Measurements from ENCODE around the gene MSN. TPM values are rescaled to one million over a fixed set of nuclear protein-coding genes. Genes with fewer than 3 reads are reported as not detected.
A peak's percentile ranks its signal among the peaks of the same experiment; 100 is the strongest.
"Not testable (repeated sequence)": the region's sequence is repeated elsewhere in the genome, so short reads cannot be mapped to it uniquely, and the experiment has no call there.

MSN gene
- polyA plus RNA-seq, 6 donors from 2014 or later, result 494 to 728 (median 559) TPM

DNA sequence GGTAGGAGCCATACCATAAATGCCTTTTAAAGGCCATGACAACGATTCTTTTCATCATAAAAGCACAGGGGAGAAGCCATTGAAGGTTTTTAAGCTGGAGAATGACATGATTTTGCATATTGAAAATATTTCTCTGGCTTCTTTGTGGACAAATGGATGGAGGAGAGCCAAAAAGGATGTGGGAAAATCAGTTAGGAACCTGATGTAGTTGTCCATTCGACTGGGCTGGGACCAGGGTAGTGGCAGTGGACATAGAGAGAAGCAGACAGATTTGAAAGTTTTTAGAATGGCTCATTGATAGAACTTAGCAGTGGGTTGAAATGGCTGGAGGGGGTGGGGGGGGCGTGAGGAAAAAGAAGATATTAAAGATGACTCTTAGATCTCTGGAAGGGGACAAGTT, 19.7 kb upstream of the MSN start:
- no peak overlapping the region for H3K27ac Mint-ChIP-seq
- H3K9me3 Mint-ChIP-seq, result peaks cover 0 to 1% (median 0%) of the 10 kb centered on the region in 7 donors
- no peak for DNase-seq

GRCh38 chrX:65652098-65652497, 15.4 kb upstream of the MSN start:
- Mint-ChIP-seq H3K4me1 (peaks cover 14 to 16% (median 14%) of the 10 kb centered on the region in 3 donors), H3K27ac (no peak overlapping the region), H3K27me3 (no peaks in the 10 kb centered on the region)

More for the DNA sequence above, 19.7 kb upstream of the MSN start:
- no peaks in the 10 kb centered on the region for H3K27me3 Mint-ChIP-seq
- H3K4me1 Mint-ChIP-seq, result peaks cover 0 to 18% (median 11%) of the 10 kb centered on the region in 3 donors
- H3K4me3 Mint-ChIP-seq, result no peak overlapping the region
- H3K36me3 Mint-ChIP-seq, result no peaks in the 10 kb centered on the region
- no peak for ATAC-seq (ENCODE audit: low read depth in 2 of 2)

GRCh38 chrX:65657009-65657441, 10.4 kb upstream of the MSN start:
- Mint-ChIP-seq H3K4me1 (peaks cover 12 to 21% (median 14%) of the 10 kb centered on the region in 3 donors), H3K4me3 (peak overlapping the region in 4 of 8 donors; percentile 11 to 87 (median 56)), H3K27ac (peak overlapping the region in 5 of 6 donors; percentile 59 to 96 (median 85))
- H3K27me3 Mint-ChIP-seq; H3K9me3 Mint-ChIP-seq; DNase-seq; ATAC-seq (ENCODE audit: low read depth in 2 of 2); H3K36me3 Mint-ChIP-seq: not testable (repeated sequence)

More at GRCh38 chrX:65652098-65652497, 15.4 kb upstream of the MSN start:
- ATAC-seq (ENCODE audit: low read depth in 2 of 2) (no peak), DNase-seq (no peak)
- Mint-ChIP-seq H3K4me3 (no peak overlapping the region), H3K36me3 (no peaks in the 10 kb centered on the region), H3K9me3 (peaks cover 0 to 2% (median 0%) of the 10 kb centered on the region in 7 donors)

GRCh38 chrX:65657659-65658058, 9.8 kb upstream of the MSN start:
- no peaks in the 10 kb centered on the region for H3K27me3 Mint-ChIP-seq
- H3K4me1 Mint-ChIP-seq, result peaks cover 12 to 21% (median 14%) of the 10 kb centered on the region in 3 donors
- peak overlapping the region in 1 of 6 donors; percentile 20 for H3K27ac Mint-ChIP-seq
- H3K4me3 Mint-ChIP-seq, result no peak overlapping the region
- H3K9me3 Mint-ChIP-seq, result peaks cover 0 to 8% (median 1%) of the 10 kb centered on the region in 7 donors
- H3K36me3 Mint-ChIP-seq, result peaks cover 0 to 8% of the 10 kb centered on the region in 2 donors
- no peak for DNase-seq
- ATAC-seq (ENCODE audit: low read depth in 2 of 2), result no peak

DNA sequence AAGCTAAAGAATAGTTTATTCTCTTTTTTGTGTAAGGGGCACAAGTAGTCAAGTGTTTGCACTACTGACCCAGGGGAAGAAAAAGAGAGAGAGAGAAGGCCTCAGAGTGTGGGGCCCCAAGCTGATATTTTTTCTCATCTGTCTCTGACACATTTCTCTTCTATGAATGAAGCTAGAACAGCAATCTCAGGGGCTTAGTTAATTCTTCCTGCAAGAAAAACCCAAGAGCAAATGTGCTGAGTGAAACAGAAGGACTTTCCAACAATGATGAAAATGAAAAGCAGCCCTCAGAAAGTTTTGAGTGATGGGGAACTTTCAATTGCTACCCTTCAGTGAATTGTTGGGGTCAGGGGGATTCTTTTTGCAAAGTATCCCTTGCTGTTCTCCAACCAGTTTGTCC, 9.2 kb upstream of the MSN start:
- Mint-ChIP-seq H3K27ac (no peak overlapping the region), H3K4me3 (no peak overlapping the region), H3K36me3 (peaks cover 0 to 8% of the 10 kb centered on the region in 2 donors), H3K27me3 (no peaks in the 10 kb centered on the region), H3K4me1 (peaks cover 12 to 21% (median 14%) of the 10 kb centered on the region in 3 donors), H3K9me3 (peaks cover 0 to 8% (median 2%) of the 10 kb centered on the region in 7 donors)
- ATAC-seq (ENCODE audit: low read depth in 2 of 2) (no peak), DNase-seq (no peak)

- peaks cover 36 to 50% (median 37%) of the 10 kb centered on the region in 3 donors for H3K4me1 Mint-ChIP-seq
- ATAC-seq (ENCODE audit: low read depth in 2 of 2) (peak in 1 of 2 donors; percentile 18), DNase-seq (no peak)
- H3K36me3 Mint-ChIP-seq, result peaks cover 5 to 19% of the 10 kb centered on the region in 2 donors
- no peaks in the 10 kb centered on the region for H3K27me3 Mint-ChIP-seq
- peak overlapping the region in 5 of 6 donors; percentile 44 to 94 (median 89) for H3K27ac Mint-ChIP-seq
- peak overlapping the region; percentile 83 to 95 (median 90) for H3K4me3 Mint-ChIP-seq
- peaks cover 0 to 8% (median 2%) of the 10 kb centered on the region in 7 donors for H3K9me3 Mint-ChIP-seq
Measured at GRCh38 chrX:65667157-65667502, 324 bp upstream of the MSN start.

DNA sequence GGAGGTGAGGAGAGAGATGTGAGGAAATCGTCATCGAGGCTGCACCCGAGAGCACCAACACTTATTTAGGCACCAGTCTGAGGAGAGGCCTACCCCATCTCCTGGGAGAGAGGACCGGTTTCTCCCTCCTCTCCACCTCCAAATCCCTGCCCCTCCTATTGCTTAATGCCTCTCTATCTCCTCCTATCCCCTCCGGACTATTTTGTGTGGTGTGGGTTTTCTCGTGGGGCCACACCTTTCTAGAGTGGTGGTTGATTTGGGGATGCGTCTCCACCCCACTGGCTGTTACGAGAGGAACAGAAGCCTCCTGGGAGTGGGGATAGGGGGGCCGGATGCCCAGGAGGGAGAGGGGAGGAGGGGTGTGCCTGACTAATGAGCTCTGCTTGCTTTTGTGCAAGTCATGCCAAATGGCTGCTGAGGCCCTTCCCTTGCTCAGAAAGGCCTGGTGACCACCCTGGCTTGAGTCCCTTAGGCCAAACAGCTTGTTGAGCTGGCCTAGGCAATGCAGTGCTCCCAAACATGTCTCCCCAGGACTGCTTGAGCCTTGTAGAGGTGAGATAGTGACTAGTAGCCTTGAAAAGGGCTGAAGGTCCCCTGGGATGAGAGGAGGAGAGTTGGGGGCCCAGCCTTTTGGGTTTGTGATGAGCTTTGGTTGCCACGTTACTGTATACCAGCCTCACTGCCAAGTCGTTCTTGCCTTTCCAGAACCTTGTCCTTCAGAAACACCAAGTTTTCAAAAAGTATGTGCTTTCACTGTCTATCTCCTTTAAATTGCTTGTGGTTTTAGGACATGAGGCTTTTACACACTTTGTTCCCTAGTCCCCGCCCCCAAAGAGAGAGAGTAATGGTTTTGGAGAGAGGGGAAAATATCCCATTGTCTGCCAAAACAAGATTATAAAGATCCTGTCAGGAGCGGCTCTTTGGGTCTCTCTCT, 1.2 kb downstream of the MSN start:
- Mint-ChIP-seq H3K27me3 (no peaks in the 10 kb centered on the region), H3K4me3 (peak overlapping the region; percentile 93 to 96 (median 94)), H3K27ac (peak overlapping the region; percentile 61 to 94 (median 84)), H3K36me3 (peaks cover 0 to 24% of the 10 kb centered on the region in 2 donors), H3K4me1 (peaks cover 47 to 65% (median 48%) of the 10 kb centered on the region in 3 donors), H3K9me3 (peaks cover 0 to 5% (median 0%) of the 10 kb centered on the region in 7 donors)
- DNase-seq, result peak; percentile 40
- ATAC-seq (ENCODE audit: low read depth in 2 of 2), result peak; percentile 25 to 41

- Mint-ChIP-seq H3K4me1 (peaks cover 68 to 81% (median 72%) of the 10 kb centered on the region in 3 donors), H3K9me3 (peaks cover 0 to 2% (median 0%) of the 10 kb centered on the region in 7 donors), H3K27ac (peak overlapping the region; percentile 66 to 93 (median 87)), H3K27me3 (no peaks in the 10 kb centered on the region), H3K36me3 (peaks cover 0 to 32% of the 10 kb centered on the region in 2 donors), H3K4me3 (peak overlapping the region; percentile 70 to 94 (median 80))
- no peak for DNase-seq
- ATAC-seq (ENCODE audit: low read depth in 2 of 2), result no peak
Measured at GRCh38 chrX:65671286-65671685, 3.8 kb downstream of the MSN start.

DNA sequence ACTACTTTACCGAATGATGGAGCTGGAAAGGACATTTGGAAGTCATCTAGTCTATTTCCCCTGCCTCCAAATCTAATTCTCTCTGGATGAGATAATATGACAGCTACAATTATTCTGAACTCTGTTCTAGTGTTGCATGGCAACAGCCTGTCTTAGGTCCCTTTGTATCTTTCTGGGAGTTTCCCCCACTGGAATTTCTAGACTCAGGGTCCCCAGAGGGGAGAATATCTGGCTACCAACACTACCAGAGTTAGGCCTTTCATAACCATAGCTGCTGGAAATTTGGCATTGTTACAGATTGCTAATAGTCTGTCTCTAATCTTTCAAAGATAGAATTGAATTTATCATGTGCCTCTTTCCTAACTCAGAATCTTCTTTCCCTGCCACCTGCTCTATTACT, 4.5 kb downstream of the MSN start:
- ATAC-seq (ENCODE audit: low read depth in 2 of 2) (no peak), DNase-seq (no peak)
- Mint-ChIP-seq H3K4me1 (peaks cover 65 to 83% (median 70%) of the 10 kb centered on the region in 3 donors), H3K27me3 (no peaks in the 10 kb centered on the region), H3K4me3 (peak overlapping the region; percentile 61 to 94 (median 73)), H3K9me3 (peaks cover 0 to 2% (median 0%) of the 10 kb centered on the region in 7 donors), H3K27ac (peak overlapping the region in 3 of 6 donors; percentile 66 to 92 (median 80)), H3K36me3 (peaks cover 0 to 32% of the 10 kb centered on the region in 2 donors)

DNA sequence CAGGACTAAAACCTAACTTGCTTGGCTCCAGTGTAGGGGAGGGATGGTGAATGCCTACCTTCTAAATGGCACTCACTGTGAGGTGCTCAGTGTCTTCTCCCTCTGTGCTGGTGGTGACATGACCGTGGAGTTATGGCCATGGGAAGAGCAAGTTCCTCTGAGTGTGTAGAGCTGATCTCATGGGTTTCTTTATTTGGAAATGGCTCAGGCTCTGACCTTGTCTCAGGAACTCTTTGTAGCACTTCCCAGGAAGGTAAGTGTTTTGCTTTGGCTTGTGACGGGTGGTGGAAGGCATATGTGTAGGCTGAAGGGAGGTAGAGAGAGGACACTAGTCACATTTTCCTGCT, 6.4 kb downstream of the MSN start:
- Mint-ChIP-seq H3K4me3 (peak overlapping the region; percentile 55 to 94 (median 75)), H3K4me1 (peaks cover 67 to 92% (median 76%) of the 10 kb centered on the region in 3 donors), H3K27ac (peak overlapping the region in 4 of 6 donors; percentile 13 to 82 (median 80)), H3K27me3 (no peaks in the 10 kb centered on the region), H3K9me3 (no peaks in the 10 kb centered on the region), H3K36me3 (peaks cover 6 to 26% of the 10 kb centered on the region in 2 donors)
- DNase-seq (no peak), ATAC-seq (ENCODE audit: low read depth in 2 of 2) (no peak)

DNA sequence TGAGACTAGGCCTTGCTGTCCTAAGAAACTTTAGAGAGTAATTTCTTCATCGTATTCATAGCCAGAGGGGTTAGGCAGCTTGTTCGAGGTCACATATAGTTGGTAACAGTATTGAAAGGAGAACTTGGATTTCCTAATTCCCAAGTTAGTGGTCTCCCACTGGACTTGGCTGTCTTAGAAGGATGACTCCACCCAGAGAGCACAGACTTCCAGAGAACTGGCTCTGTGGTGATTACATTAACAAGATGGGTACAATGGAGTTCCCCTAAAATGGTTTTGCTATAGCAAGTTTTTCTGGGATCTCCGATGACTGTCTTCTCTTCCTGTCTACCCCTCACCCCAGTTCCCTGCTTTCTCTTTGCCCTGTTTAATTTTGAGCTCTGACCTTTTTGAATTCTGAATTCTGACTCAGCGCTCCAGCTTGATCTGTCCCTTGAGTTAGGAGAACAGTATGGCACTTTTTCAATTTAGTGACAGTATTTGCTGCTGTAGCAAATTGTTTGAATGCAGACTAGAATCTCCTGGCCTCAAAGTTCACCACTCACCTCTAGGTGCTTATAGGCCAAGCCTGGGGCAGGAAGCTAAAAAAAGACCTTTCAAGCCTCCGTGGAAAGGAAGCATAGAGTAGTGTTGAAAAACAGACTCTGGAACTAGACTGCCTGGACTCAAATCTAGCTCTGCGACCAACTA, 6.9 kb downstream of the MSN start:
- ATAC-seq (ENCODE audit: low read depth in 2 of 2) (peak in 1 of 2 donors; percentile 16), DNase-seq (no peak)
- peaks cover 67 to 92% (median 76%) of the 10 kb centered on the region in 3 donors for H3K4me1 Mint-ChIP-seq
- H3K27ac Mint-ChIP-seq, result peak overlapping the region in 5 of 6 donors; percentile 13 to 82 (median 78)
- H3K9me3 Mint-ChIP-seq, result no peaks in the 10 kb centered on the region
- peak overlapping the region; percentile 74 to 94 (median 76) for H3K4me3 Mint-ChIP-seq
- no peaks in the 10 kb centered on the region for H3K27me3 Mint-ChIP-seq
- H3K36me3 Mint-ChIP-seq, result peaks cover 6 to 22% of the 10 kb centered on the region in 2 donors

DNA sequence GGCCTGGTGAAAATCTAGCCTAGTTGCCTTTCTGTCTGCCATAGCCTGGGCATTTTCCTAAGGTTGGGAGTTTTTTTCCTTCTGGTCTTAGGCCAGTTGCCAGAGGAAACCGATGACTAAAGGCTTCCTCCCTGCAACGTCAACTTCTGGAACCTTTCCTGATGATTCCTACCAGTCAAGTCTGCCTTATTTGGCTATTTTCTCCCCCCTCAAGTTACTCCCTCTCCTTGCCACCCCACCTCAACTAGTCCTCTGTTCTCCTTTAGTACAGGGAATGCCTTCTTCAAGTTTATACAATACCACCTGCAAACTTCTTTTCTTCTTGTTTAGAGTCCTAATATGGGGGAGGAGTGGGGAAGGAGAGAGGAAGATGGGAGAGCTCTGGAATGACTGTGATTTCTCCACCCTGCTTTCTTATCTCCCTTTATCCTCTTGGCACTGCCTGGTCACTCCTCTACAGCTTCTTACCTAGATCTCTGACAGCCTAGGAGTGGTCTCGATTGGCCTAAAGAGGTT, 10.6 kb downstream of the MSN start:
- H3K27ac Mint-ChIP-seq, result peak overlapping the region; percentile 14 to 91 (median 68)
- H3K27me3 Mint-ChIP-seq, result no peaks in the 10 kb centered on the region
- peaks cover 6 to 7% of the 10 kb centered on the region in 2 donors for H3K36me3 Mint-ChIP-seq
- DNase-seq (no peak), ATAC-seq (ENCODE audit: low read depth in 2 of 2) (no peak)
- no peaks in the 10 kb centered on the region for H3K9me3 Mint-ChIP-seq
- peaks cover 61 to 96% (median 79%) of the 10 kb centered on the region in 3 donors for H3K4me1 Mint-ChIP-seq
- peak overlapping the region in 6 of 8 donors; percentile 52 to 74 (median 68) for H3K4me3 Mint-ChIP-seq

GRCh38 chrX:65679071-65679540, 11.7 kb downstream of the MSN start:
- Mint-ChIP-seq H3K36me3 (peaks cover 6 to 7% of the 10 kb centered on the region in 2 donors), H3K27me3 (no peaks in the 10 kb centered on the region), H3K4me3 (peak overlapping the region; percentile 39 to 77 (median 71)), H3K9me3 (no peaks in the 10 kb centered on the region), H3K4me1 (peaks cover 54 to 92% (median 73%) of the 10 kb centered on the region in 3 donors), H3K27ac (peak overlapping the region; percentile 30 to 92 (median 70))
- DNase-seq (no peak), ATAC-seq (ENCODE audit: low read depth in 2 of 2) (peak; percentile 48 to 63)
